Stomach smooth muscle (tissue), 2 donors: ENCODE results near the gene AXIN2.

Source experiments
- H3K27ac ChIP-seq: one replicate; pipeline ENCODE4 v1.7.0; 2013; ENCODE audit warnings: mild to moderate bottlenecking, low read length, inconsistent platforms
- H3K27me3 ChIP-seq, 2 donors: one replicate each; pipeline ENCODE4 v1.7.0; 2013; ENCODE audit warnings: low read length in 2 of 2; ENCODE audit not compliant: insufficient read depth in 2 of 2, control insufficient read depth in 1 of 2
- H3K36me3 ChIP-seq, 2 donors: one replicate each; pipeline ENCODE4 v1.7.0; 2013; ENCODE audit warnings: low read length in 2 of 2; ENCODE audit not compliant: control insufficient read depth in 2 of 2, insufficient read depth in 2 of 2
- H3K4me1 ChIP-seq: one replicate; pipeline ENCODE4 v1.7.0; 2013; ENCODE audit warnings: low read length; ENCODE audit not compliant: control insufficient read depth, insufficient read depth
- H3K4me3 ChIP-seq, 2 donors: one replicate each; pipeline ENCODE4 v1.7.0; 2013; ENCODE audit warnings: low read length in 2 of 2
- H3K9ac ChIP-seq, 2 donors: one replicate each; pipeline ENCODE4 v1.7.0; 2013; ENCODE audit warnings: low read length in 2 of 2, mild to moderate bottlenecking in 1 of 2
- H3K9me3 ChIP-seq, 2 donors: one replicate each; pipeline ENCODE4 v1.7.0; 2013; ENCODE audit warnings: low read length in 2 of 2; ENCODE audit not compliant: control insufficient read depth in 2 of 2
- donor health status: healthy.
- donor health status: Pancreatic carcinoma.

The AXIN2 gene

DNA sequence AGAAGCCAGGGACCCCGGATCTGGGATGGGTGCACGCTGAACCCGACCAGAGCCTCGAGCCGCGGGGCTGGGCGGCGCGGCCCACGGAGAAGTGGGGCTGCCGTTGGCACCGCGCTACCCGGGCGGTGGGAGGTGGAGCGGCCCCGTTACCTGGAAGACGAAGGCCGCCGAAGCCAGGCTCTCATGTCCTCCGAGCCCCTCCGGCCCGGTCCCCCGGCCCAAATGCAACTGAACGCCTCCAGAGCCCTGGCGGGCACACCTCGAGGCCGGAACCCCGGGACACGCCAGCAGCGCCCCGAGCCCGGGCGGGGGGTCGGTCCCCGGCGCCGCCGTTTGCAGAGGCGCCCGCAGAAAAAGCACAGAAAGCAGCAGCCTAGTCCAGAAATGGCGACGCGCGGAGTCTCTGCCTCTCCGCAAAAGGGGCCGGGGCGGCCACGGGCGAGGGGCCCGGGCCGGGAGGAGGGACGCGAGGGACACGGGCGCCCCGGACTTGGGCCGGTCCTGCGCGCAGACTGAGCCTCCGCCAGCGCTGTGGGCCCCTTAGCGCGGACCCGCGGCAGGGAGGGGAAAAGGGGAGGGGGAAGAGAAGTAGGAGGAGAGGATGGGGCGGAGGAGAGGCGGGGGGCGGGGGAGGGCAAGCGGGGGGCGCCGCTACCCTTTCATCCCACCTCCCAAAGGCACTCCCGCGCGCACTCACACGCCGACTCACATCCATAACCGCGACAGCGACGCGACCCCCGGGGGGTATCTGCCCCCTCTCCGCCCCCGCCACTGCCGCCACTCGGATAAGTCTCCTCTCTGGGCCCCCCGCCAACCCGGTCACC lies 1.4 kb downstream of the AXIN2 start:
- Histone ChIP-seq H3K36me3 (peaks cover 0 to 6% of the 10 kb centered on the region in 2 donors), H3K9me3 (no peaks in the 10 kb centered on the region), H3K9ac (peak overlapping the region; percentile 67 to 72), H3K27me3 (no peaks in the 10 kb centered on the region), H3K27ac (peak overlapping the region; percentile 88), H3K4me3 (peak overlapping the region in 1 of 2 donors; percentile 82), H3K4me1 (peaks cover 40% of the 10 kb centered on the region)

DNA sequence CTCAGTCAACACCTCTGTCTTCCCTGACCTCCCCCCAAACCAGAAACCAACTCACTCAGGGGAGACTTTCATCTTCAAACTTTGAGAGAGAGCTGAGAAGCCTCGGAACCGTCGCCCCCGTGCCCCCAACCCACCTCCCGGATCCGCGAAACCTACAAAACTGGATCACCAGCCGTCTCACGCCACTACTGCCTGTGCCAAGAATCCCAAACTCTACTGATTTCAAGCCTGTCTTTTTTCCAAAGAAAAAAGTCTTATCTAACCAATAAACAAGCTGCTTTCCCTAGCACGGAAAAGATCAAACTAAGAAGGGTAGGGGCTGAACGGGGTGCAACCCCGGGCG lies 2.0 kb downstream of the AXIN2 start:
- Histone ChIP-seq H3K27me3 (no peaks in the 10 kb centered on the region), H3K9me3 (no peaks in the 10 kb centered on the region), H3K9ac (peak overlapping the region; percentile 64 to 72), H3K36me3 (peaks cover 0 to 6% of the 10 kb centered on the region in 2 donors), H3K27ac (peak overlapping the region; percentile 88), H3K4me3 (peak overlapping the region in 1 of 2 donors; percentile 82), H3K4me1 (peaks cover 35% of the 10 kb centered on the region)

DNA sequence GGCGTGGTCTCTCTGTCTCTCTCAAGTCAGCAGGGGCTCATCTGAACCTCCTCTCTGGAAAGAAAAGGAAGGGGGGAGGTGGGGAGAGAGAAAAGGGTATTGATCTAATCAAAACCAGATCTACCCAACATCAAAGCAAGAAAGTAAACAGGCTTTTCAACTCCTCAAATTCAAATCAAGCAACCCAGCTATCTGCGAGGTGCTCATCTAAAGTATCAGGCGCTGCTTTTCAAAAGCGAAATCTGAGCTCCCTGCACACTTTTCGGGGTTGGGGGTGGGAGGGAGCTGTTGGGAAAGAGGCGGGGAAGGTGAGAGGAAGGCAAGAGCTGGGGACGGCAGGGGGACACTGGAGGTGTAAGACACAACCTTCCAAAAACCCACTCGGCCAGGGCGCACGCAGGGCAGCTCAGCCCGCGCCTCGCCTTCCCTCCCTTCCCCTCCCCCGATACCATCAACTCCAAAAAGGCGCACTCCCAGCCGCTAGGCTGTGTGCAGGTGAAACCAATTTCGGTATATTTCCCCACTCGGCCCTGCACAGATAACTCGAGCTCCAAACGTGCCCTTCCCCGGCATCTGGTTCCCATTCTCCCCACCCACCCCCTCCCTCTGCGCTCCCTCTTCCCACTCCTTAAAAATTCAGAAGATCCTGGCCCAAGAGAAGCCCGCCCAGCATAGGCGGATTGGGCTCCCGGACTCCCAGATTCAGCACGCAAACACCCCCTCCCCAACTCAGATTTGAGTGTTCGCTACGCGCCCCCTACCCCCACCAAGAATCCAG lies 2.6 kb downstream of the AXIN2 start:
- Histone ChIP-seq H3K4me3 (peak overlapping the region in 1 of 2 donors; percentile 82), H3K36me3 (peaks cover 0 to 6% of the 10 kb centered on the region in 2 donors), H3K4me1 (peaks cover 31% of the 10 kb centered on the region), H3K27me3 (no peaks in the 10 kb centered on the region), H3K27ac (peak overlapping the region; percentile 88), H3K9me3 (no peaks in the 10 kb centered on the region), H3K9ac (peak overlapping the region; percentile 64 to 72)

- Histone ChIP-seq H3K9ac (no peak overlapping the region), H3K27ac (peak overlapping the region; percentile 49), H3K4me3 (peak overlapping the region in 1 of 2 donors; percentile 82), H3K9me3 (no peaks in the 10 kb centered on the region), H3K27me3 (no peaks in the 10 kb centered on the region), H3K4me1 (peaks cover 25% of the 10 kb centered on the region), H3K36me3 (peaks cover 0 to 6% of the 10 kb centered on the region in 2 donors)
Observed at GRCh38 chr17:65558311-65558682, 3.2 kb downstream of the AXIN2 start.

- no peaks in the 10 kb centered on the region for H3K9me3 ChIP-seq
- peaks cover 25% of the 10 kb centered on the region for H3K4me1 ChIP-seq
- peak overlapping the region in 1 of 2 donors; percentile 82 for H3K4me3 ChIP-seq
- peak overlapping the region; percentile 64 for H3K27ac ChIP-seq
- no peaks in the 10 kb centered on the region for H3K27me3 ChIP-seq
- H3K9ac ChIP-seq, result no peak overlapping the region
- H3K36me3 ChIP-seq, result peaks cover 0 to 6% of the 10 kb centered on the region in 2 donors
Observed at GRCh38 chr17:65557349-65558310, 3.8 kb downstream of the AXIN2 start.

DNA sequence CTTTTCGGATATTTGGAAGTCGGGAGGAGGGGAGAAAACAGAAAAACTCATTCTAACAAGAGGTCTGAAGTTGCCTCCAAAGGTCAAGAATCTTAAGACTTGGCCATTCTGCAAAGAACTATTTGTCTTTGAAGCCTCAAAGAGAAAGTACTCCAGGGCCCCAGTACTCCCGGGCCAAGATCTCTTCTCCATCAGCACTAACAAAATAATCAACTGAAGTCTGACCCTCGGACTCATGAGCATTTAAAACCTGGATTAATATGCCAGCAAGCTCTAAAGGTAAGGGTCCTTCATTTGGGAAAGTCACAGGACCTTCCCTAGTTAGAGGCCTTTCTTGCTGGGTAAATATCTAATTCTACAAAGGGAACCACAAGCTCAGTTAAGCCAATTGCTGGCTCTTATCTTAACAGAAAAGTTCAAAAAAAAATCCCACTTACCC lies 4.5 kb downstream of the AXIN2 start:
- no peaks in the 10 kb centered on the region for H3K9me3 ChIP-seq
- peak overlapping the region in 1 of 2 donors; percentile 12 for H3K4me3 ChIP-seq
- H3K4me1 ChIP-seq, result peaks cover 29% of the 10 kb centered on the region
- peak overlapping the region in 1 of 2 donors; percentile 13 for H3K9ac ChIP-seq
- H3K27me3 ChIP-seq, result no peaks in the 10 kb centered on the region
- H3K27ac ChIP-seq, result peak overlapping the region; percentile 64
- H3K36me3 ChIP-seq, result peaks cover 0 to 6% of the 10 kb centered on the region in 2 donors

DNA sequence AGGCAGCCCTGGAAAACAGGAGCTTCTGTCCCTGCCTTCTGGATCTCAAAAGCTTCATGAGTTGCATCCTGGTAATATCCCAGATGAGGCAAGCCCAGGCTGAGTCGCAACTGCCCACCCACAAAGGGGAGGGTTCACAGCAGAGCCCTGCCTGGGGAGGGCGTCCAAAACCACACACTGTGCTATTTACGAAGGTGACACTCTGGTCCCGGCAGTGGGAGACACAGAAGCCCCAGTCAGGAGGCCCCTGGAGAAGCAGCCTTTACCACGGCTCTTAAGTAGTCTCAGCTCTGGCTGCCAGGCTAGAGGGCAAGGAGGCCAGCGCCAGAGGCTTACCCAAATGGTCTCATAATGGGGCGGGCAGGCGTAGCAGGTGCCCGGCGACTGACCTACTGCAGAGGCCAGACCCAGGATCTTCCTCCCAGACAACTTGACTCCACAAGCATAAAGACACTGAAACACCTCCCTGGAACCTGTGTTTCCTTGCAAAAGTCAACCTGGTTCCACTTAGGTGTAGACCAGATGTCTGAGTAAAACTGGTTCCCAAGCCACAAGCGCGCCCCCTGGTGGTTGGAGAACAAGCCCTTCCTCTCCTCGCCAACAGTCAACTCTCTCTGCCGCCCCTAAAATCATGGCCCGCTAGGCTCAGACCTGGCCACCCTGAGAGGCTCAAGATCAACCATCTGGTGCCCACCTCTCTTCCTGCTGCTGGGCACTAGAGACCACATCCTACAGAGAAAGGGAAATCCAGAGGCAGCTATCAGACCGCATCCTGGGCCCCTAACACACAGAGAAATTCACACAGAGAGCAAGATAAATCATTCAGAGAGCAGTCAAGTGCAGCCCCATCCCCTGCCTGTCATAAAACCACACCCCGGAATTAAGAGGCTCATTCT lies 5.2 kb downstream of the AXIN2 start:
- H3K9ac ChIP-seq, result peak overlapping the region in 1 of 2 donors; percentile 13
- H3K4me3 ChIP-seq, result peak overlapping the region in 1 of 2 donors; percentile 12

GRCh38 chr17:65554553-65555223 lies 6.8 kb downstream of the AXIN2 start:
- H3K9ac ChIP-seq, result peak overlapping the region in 1 of 2 donors; percentile 47
- H3K4me1 ChIP-seq, result peaks cover 49% of the 10 kb centered on the region
- peaks cover 0 to 10% of the 10 kb centered on the region in 2 donors for H3K36me3 ChIP-seq
- no peaks in the 10 kb centered on the region for H3K9me3 ChIP-seq
- H3K27ac ChIP-seq, result no peak overlapping the region
- H3K27me3 ChIP-seq, result no peaks in the 10 kb centered on the region
- no peak overlapping the region for H3K4me3 ChIP-seq

More for the DNA sequence above, 5.2 kb downstream of the AXIN2 start:
- peaks cover 0 to 7% of the 10 kb centered on the region in 2 donors for H3K36me3 ChIP-seq
- no peaks in the 10 kb centered on the region for H3K27me3 ChIP-seq
- H3K27ac ChIP-seq, result peak overlapping the region; percentile 64
- peaks cover 34% of the 10 kb centered on the region for H3K4me1 ChIP-seq
- no peaks in the 10 kb centered on the region for H3K9me3 ChIP-seq
